Measurements from ENCODE around the gene SLC39A11.

Gene SLC39A11

GRCh38 chr17:72749119-72749572 lies 343.3 kb downstream of the SLC39A11 start:
- DNase-seq (ENCODE audit: low read depth in 2 of 2) = no peak

DNA sequence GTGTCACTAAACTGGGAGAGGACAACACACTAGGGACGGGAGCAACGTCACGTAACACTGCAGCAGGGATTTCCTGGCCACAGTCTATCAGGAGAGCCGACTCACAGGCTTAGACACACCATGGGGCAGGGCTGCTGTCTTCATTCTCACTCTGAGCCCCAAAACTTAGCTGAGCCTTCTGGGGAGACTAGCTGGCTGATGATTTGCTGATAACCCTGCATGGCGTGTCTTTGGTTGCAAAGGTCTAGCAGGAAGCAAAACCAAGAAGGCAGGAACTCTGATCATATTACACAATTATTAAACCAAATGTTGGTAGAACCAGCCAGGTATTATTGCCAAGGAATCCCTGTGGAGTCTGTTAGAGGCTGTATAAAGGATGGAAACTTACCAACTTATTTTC lies 345.0 kb downstream of the SLC39A11 start:
- no peak for DNase-seq (ENCODE audit: low read depth in 2 of 2)

DNA sequence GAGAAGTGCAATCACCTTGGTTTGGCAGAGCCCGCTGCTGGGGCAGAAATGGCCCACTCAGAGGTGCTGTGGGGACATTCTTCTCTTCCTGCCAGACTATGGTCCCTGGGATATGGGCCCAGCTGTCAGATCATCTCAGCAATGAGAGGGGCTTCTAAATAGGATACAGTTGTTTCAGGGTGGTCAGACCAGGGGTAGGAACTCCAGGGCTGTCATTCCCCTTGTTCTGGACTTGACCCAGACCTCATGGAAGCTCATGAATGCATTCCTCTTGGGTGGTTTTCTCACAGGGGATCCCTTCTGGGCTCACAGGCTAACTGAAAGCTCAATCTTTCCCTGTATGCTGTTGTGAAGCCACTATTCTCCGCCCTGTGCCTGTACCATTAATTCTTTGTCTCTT lies 347.2 kb downstream of the SLC39A11 start:
- no peak for DNase-seq (ENCODE audit: low read depth in 2 of 2)

- no peak for DNase-seq (ENCODE audit: low read depth in 2 of 2)
These were observed 349.4 kb downstream of the SLC39A11 start for GRCh38 chr17:72743037-72743467.

DNA sequence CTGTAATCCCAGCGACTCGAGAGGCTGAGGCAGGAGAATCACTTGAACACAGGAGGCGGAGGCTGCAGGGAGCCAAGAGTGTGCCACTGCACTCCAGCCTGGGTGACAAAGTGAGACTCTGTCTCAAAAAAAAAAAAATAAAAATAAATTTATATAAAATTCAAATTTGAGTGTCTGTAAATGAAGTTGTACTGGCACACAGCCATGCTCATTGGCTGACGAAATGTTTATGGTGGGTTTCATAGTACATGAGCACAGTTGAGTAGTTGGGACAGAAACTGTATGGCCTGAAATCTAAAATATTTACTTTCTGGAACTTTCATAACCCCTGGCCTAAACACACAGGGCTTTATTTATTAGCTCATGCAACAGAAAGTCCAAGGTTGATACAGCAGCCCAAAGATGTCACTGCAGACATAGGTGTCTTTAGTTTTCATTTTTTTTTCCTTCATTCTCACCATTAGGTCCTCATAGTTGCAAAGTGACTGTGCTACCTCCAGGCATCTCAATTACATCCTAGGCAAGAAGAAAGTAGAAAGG lies 355.3 kb downstream of the SLC39A11 start:
- DNase-seq (ENCODE audit: low read depth in 2 of 2) = no peak

DNA sequence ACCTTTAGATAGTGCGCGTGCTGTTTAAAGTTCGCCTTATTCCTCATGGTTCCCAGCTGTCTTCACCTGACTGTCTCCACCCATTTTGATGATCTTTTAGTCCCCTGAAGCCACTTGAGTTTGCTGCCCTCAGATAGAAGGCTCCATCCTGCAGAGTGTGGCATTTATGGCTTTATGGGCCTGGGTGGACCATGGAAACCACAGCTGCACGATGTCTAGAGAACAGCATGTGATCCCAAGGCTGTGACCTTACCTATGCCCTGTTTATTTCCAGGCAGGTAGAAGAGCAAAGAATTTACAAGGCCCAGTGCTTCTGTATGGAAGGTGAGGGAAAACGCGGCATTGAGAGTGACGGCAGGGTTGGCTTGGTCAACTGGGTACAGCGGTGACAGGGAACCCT lies 356.9 kb downstream of the SLC39A11 start:
- no peak for DNase-seq (ENCODE audit: low read depth in 2 of 2)

- DNase-seq (ENCODE audit: low read depth in 2 of 2) = no peak
These were observed 357.4 kb downstream of the SLC39A11 start for GRCh38 chr17:72735048-72735447.

DNA sequence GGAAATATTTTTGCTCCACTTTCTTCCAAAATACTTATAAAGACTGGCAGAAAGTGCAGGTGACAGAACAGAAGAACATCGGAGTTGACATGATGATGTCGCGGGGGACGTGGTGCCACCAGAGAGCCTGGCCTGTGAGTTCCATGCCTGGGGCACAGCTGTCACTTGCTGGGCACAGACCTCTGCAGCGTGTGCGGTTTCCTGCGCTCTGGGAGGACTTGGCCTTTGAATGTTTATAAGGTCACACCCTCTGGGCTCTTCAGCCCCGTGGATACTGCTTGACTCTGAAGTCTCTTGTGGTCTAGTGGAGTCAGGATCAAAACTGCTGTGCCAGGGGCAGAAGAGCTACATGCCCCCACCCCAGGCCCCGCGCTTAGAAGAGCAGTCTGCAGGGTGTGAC lies 357.9 kb downstream of the SLC39A11 start:
- DNase-seq (ENCODE audit: low read depth in 2 of 2) = no peak

- DNase-seq (ENCODE audit: low read depth in 2 of 2) = no peak
These were observed 358.7 kb downstream of the SLC39A11 start for GRCh38 chr17:72733619-72734282.

DNA sequence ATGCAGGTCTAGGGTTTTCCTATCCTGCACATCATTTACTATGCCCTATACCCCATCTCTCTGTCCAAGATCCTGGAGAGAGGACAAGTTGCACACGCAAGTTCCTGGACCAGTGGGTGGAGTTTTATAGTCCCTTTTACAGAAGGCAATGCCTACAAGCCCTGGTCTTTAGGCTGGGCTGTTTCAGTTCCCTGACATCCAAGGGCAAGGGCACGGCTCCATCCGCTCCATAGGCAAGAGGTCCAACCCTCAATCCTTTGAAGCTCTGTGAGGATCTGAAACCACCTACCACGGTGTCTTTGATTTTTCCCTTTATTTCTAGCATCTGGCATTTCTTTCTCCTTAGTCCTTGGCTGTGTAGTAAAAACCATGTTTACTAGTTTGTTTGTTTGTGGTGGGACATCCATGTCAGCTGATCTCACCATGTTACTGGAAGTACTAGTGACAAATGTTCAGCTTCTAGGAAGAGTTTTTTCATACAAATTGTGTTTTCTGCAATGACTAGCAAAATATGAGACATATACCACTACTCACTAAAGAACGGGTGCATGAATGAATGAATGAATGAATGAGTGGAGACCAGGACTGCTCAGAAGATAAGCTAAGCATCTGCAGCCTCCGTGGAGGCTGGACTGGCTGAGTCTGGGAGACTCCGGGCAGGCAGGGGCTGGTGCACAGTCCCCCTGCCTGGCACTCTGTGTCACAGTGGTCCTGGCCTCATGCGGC lies 359.4 kb downstream of the SLC39A11 start:
- DNase-seq (ENCODE audit: low read depth in 2 of 2) = no peak

- no peak for DNase-seq (ENCODE audit: low read depth in 2 of 2)
These were observed 362.4 kb downstream of the SLC39A11 start for GRCh38 chr17:72730077-72730476.

DNA sequence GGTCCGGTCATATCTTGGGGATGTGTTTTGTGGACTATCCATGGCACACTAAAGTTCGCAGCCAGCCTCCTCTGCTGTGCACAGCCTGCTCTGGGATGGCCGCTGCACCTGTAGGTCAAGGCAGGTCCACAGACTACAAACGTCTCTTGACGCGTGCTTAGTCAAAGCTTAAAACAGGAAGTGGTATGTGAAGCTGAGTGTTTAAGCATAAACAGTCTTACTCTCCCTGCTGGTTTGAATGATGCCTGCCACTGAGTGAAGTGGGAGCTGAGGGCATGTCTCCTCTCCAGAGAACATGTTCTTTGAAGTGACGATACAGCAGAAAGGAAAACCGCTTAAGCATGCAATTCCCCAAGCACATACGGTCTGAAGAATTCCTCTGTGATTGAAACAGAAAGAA lies 365.6 kb downstream of the SLC39A11 start:
- no peak for DNase-seq (ENCODE audit: low read depth in 2 of 2)

DNA sequence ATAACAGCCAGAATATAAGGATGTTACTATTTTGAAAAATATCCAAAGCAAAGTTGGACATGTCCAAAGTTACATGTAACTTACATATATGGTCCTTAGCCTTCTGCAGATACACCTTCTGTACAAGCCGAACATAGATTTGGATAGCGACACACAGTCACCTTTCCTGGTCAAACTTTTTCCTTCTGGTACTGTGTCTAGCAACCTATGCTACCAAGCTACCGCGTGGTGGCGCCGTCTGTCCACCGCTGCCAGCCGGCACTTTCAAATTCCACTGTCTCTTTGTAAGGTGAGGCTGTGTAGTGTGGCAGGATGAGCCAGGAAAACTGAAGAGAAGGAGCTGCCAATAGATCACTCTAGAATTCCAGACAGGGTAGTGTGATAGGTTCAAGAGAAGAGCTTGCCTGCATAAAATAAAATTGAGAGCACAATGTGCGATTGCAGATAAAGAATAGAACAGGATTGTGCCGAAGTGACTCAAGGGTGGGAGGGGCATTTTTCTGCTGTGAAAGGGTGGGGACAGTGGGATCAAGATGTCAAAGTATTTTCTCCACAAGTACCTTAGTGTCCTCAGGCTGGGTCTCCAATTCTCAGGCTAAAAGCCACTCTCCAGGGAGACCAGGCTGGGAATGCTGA lies 366.9 kb downstream of the SLC39A11 start:
- peak in 1 of 2 donors; percentile 12 for DNase-seq (ENCODE audit: low read depth in 2 of 2)

DNA sequence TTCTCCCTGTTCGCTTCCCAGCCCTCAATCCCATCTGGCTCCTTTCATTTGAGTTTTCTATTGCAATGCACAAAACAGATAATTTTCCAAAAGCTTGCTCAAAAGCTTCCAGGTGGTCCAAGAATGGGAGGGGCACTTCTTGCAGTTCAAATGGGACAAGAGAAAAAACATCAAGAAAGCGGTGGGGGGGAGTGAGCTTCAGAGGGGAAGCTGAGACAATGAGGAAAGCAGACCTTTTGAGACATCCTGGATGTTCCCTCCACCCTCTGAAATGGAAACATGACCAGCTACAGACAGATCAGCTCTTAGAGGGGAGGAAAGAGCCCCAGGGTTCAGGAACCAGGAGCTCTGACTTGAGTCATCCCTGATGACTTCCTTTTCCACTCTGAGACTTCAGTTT lies 368.2 kb downstream of the SLC39A11 start:
- DNase-seq (ENCODE audit: low read depth in 2 of 2) = no peak

DNA sequence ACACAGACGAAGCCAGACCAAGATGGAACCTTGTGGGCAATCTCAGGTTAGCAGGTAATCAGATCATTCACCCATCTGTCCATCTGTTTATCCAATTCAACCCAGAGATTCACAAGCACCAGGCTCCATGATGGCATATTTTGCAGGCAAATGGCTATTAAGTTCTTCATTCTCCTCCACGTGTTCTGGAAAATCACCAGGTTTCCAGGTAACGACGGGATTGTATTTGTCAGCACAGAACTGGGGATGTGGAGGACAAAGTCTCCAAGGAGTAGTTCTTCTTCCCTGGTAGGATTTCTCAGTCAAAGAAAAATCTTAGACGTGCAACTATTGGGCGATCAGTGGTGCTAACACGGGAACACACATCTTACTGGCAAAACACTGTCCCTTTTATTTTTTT lies 368.8 kb downstream of the SLC39A11 start:
- no peak for DNase-seq (ENCODE audit: low read depth in 2 of 2)

DNA sequence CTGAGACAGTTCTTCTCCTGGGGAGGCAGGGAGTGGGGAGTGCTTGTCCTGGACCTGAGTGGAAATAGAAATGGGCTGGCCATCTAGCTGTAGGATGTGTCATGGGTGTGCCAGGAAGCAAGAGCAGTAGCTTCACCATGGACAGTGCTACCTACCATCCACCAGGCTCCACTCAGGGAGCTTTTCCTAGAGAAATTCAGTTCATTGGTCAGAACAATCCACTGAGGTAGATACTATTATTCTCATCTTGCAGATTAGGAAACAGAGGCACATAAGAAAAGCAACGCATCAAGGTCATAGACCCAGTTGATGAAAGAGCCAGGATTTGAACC lies 372.0 kb downstream of the SLC39A11 start:
- DNase-seq (ENCODE audit: low read depth in 2 of 2) = no peak

DNA sequence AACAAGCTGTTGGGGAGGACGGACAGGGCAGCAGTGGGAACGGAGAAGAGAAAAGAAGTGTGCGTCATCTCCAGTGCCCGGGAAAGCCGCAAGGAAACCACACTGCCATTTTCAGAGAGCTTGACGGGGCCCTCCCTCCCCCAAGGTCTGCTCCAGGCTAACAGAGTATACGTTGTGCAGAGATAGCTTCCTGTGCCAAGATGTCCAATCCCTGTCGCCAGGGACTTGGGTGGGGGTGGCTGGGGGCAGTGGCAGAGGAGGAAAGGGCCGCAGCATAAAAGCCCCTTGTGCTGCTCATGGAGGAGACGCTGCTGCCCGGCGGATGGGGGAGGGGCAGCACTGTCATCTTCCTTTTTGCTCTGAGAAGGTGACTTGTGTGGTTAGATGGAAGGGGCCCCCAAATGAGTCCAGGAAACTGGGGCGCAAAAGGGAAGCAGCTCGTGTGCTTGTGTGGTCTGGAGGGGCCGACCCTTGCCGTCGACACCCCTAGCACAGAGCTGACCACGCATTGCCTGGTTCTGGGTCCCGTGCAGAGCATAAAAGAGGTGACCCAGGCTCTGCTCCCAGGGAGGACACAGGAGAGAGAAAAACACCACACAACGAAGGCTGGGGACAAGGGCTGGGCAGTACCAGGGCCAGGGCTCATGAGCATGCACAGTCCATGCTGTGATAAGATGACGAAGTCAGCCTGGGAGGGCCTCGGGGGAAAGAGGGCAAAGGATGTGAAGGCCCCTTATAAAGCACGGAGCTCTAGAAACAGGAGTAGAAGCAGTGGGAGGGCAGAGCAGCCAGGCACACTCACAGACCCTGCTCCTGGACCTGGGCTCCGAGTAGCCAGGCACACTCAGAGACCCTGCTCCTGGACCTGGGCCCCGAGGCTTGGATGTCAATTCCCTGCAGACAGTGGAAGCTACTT lies 372.7 kb downstream of the SLC39A11 start:
- DNase-seq (ENCODE audit: low read depth in 2 of 2) = no peak

DNA sequence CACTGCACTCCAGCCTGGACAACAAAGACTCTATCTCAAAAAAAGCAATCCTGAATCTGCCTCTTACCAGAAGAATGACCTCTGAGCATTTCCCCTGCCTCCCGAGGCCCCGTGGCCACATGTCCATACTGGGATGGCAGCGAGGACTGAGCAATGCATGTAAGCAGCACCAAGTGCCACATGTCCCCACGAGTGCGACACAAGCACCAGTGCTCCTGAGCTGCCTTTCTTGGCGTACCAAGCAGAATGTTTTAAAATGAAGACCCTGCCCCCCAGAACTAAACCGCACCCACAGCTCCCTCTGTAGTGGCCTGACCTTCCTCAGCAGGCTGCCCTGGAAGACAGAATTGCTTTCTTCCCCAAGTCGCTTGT lies 373.3 kb downstream of the SLC39A11 start:
- no peak for DNase-seq (ENCODE audit: low read depth in 2 of 2)

DNA sequence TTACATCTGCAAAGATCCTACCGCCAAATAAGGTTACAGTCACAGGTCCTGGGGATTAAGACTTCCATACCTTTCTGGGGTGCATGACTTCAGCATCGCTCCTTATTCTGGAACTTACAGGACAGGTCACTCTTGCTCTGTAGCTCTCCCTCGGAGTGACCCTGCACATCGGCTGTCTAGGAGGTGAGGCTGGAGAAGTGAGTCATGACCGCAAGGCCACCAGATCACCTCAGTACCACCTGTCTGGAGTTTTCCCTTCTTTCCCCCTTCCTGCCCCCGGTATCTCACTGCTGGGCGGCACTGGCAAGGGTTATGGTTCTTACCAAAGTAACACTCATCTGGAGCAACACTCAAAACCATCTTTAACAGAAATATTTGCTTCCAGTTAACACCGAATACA lies 374.8 kb downstream of the SLC39A11 start:
- DNase-seq (ENCODE audit: low read depth in 2 of 2) = no peak

DNA sequence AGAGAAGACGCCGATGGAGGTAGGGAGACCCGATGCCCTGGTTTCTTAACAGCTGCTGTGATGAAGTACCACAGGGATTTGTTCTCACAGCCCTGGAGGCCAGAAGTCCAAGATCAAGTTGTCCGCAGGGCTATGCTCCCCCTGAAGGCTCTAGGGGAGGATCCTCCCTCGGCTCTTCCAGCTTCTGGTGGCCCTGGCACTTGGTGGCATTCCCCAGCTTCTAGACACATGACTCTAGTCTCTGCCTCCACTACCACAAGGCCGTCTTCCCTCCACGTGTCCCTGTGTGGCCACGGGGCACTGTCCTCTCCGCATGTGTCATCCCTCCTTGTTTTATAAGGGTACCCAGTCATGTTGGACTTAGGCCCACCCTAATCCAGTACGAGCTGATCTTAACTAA lies 375.2 kb downstream of the SLC39A11 start:
- DNase-seq (ENCODE audit: low read depth in 2 of 2) = no peak

- DNase-seq (ENCODE audit: low read depth in 2 of 2) = no peak
These were observed 376.4 kb downstream of the SLC39A11 start for GRCh38 chr17:72715906-72716572.
